ENCODE measurements around the gene NNMT.

DNA sequence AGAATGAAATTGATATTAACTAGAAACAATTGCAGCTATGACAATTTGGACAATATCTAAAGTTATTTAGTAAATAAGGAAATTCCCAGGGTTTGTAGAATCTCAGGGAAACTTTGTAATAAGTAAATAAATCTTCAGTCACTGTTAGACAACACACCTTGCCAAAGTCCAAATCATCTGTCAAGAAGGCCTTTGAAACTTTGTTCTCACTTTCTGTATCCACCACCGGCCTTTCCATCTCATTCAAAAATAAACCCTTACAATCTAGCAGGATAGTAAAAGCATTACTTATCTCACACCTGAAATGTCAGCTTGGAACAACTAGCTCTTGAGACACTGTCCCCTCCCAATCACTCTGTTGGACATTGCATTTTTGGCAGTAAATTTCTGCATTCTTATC is 7.9 kb downstream of the NNMT start:
- TF ChIP-seq, protein P1, sequence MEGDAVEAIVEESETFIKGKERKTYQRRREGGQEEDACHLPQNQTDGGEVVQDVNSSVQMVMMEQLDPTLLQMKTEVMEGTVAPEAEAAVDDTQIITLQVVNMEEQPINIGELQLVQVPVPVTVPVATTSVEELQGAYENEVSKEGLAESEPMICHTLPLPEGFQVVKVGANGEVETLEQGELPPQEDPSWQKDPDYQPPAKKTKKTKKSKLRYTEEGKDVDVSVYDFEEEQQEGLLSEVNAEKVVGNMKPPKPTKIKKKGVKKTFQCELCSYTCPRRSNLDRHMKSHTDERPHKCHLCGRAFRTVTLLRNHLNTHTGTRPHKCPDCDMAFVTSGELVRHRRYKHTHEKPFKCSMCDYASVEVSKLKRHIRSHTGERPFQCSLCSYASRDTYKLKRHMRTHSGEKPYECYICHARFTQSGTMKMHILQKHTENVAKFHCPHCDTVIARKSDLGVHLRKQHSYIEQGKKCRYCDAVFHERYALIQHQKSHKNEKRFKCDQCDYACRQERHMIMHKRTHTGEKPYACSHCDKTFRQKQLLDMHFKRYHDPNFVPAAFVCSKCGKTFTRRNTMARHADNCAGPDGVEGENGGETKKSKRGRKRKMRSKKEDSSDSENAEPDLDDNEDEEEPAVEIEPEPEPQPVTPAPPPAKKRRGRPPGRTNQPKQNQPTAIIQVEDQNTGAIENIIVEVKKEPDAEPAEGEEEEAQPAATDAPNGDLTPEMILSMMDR (IDR thresholded peaks at IDR 0.05 in 8 of 11, conservative IDR thresholded peaks at IDR 0.05 in 3 of 11) = no peak
- no peak for TF ChIP-seq POLR2A (IDR thresholded peaks at IDR 0.05)

Data from spleen (tissue), 7 donors.